HEK293 (cell line): ENCODE measurements around the gene ATP5PO.

Source experiments
- CTCF ChIA-PET: fragments of 350-600 bp; formaldehyde crosslinking; extraction: SDS; loops from one replicate; lab custom pipeline; 2021; ENCODE audit warnings: antibody characterized with exemption; lab: Yijun Ruan, JAX
- POLR2A ChIA-PET: fragments of 300-600 bp; formaldehyde crosslinking; extraction: SDS; loops from one replicate; lab custom pipeline; 2020; ENCODE audit warnings: antibody characterized with exemption, inconsistent platforms; lab: Yijun Ruan, JAX
- H3K27ac ChIP-seq: fragments of 200-500 bp; sonication (Bioruptor generic); 2 replicates; pipeline ENCODE4 v1.5.1; 2014; ENCODE audit warnings: low read depth, low read length, control low read depth, inconsistent platforms; ENCODE audit errors: extremely low read depth
- H3K36me3 ChIP-seq, 2 experiments: fragments of 200-500 bp in 1 of 2; sonication (Bioruptor generic) in 1 of 2; 1 replicate in 1 of 2; 2 replicates in 1 of 2; pipeline ENCODE4 v1.5.1; 2014 to 2017; ENCODE audit warnings: inconsistent platforms in 2 of 2, low read length in 2 of 2; ENCODE audit not compliant: control insufficient read depth in 2 of 2, insufficient read depth in 1 of 2
- H3K4me1 ChIP-seq: fragments of 200-500 bp; sonication (Bioruptor generic); 2 replicates; pipeline ENCODE4 v1.5.1; 2014; ENCODE audit warnings: mild to moderate bottlenecking, low read length, inconsistent platforms; ENCODE audit not compliant: control insufficient read depth, insufficient read depth
- H3K4me3 ChIP-seq: 2 replicates; pipeline ENCODE4 v1.5.1; 2011; ENCODE audit warnings: low read depth, mild to moderate bottlenecking, control low read depth, low read length, moderate library complexity
- H3K9me3 ChIP-seq: fragments of 200-500 bp; sonication (Bioruptor generic); 2 replicates; pipeline ENCODE4 v1.5.1; 2014; ENCODE audit warnings: low read depth, low read length, inconsistent platforms; ENCODE audit not compliant: control insufficient read depth, insufficient read depth
- BCL11B ChIP-seq: fragments of 450-650 bp; formaldehyde crosslinking; IDR thresholded peaks from 2 replicates; pipeline ENCODE4 v1.5.1; 2016; ENCODE audit warnings: low read depth, missing biosample characterization, missing genetic modification characterization
- IKZF3 ChIP-seq: fragments of 450-650 bp; IDR thresholded peaks from 2 replicates; pipeline ENCODE4 v1.5.0; 2018; ENCODE audit warnings: missing biosample characterization, mild to moderate bottlenecking, missing genetic modification characterization, moderate library complexity
- KLF8 ChIP-seq: fragments of 450-650 bp; formaldehyde crosslinking; IDR thresholded peaks from 2 replicates; pipeline ENCODE4 v1.5.1; 2016; ENCODE audit warnings: missing biosample characterization, missing genetic modification characterization
- SALL2 ChIP-seq: fragments of 450-650 bp; formaldehyde crosslinking; IDR thresholded peaks from 2 replicates; pipeline ENCODE4 v1.5.0; 2017; ENCODE audit warnings: missing biosample characterization, mild to moderate bottlenecking, missing genetic modification characterization, borderline replicate concordance
- ZBTB7A ChIP-seq: fragments of 450-650 bp; formaldehyde crosslinking; IDR thresholded peaks from 2 replicates; pipeline ENCODE4 v1.5.1; 2016; ENCODE audit warnings: low read depth, missing biosample characterization, missing genetic modification characterization
- ZNF239 ChIP-seq: fragments of 450-650 bp; formaldehyde crosslinking; IDR thresholded peaks from 2 replicates; pipeline ENCODE4 v1.5.1; 2016; ENCODE audit warnings: missing biosample characterization, missing genetic modification characterization
- ZNF280D ChIP-seq: fragments of 450-650 bp; formaldehyde crosslinking; IDR thresholded peaks from 2 replicates; pipeline ENCODE4 v1.5.1; 2016; ENCODE audit warnings: missing biosample characterization, missing genetic modification characterization
- ZNF350 ChIP-seq: fragments of 450-650 bp; formaldehyde crosslinking; IDR thresholded peaks from 2 replicates; pipeline ENCODE4 v1.5.0; 2017; ENCODE audit warnings: missing biosample characterization, mild to moderate bottlenecking, missing genetic modification characterization
- ZNF394 ChIP-seq: fragments of 450-650 bp; formaldehyde crosslinking; IDR thresholded peaks from 2 replicates; pipeline ENCODE4 v1.5.1; 2016; ENCODE audit warnings: missing biosample characterization, missing genetic modification characterization, mild to moderate bottlenecking, moderate library complexity, borderline replicate concordance
- ZNF529 ChIP-seq: fragments of 450-650 bp; formaldehyde crosslinking; IDR thresholded peaks from 2 replicates; pipeline ENCODE4 v1.5.1; 2017; ENCODE audit warnings: missing genetic modification characterization, missing biosample characterization; ENCODE audit not compliant: insufficient replicate concordance
- ZNF548 ChIP-seq: fragments of 450-650 bp; formaldehyde crosslinking; IDR thresholded peaks from 2 replicates; pipeline ENCODE4 v1.5.1; 2016; ENCODE audit warnings: missing biosample characterization, missing genetic modification characterization
- ZNF555 ChIP-seq: fragments of 450-650 bp; formaldehyde crosslinking; conservative IDR thresholded peaks from 2 replicates; pipeline ENCODE4 v1.5.1; 2017; ENCODE audit warnings: missing biosample characterization, mild to moderate bottlenecking, missing genetic modification characterization, inconsistent platforms
- ZNF610 ChIP-seq: fragments of 450-650 bp; formaldehyde crosslinking; IDR thresholded peaks from 2 replicates; pipeline ENCODE4 v1.5.1; 2016; ENCODE audit warnings: missing biosample characterization, missing genetic modification characterization, borderline replicate concordance
- ZNF707 ChIP-seq: fragments of 450-650 bp; formaldehyde crosslinking; IDR thresholded peaks from 2 replicates; pipeline ENCODE4 v1.5.1; 2016; ENCODE audit warnings: missing biosample characterization, missing genetic modification characterization
- ZNF776 ChIP-seq: fragments of 450-650 bp; formaldehyde crosslinking; IDR thresholded peaks from 2 replicates; pipeline ENCODE4 v1.5.0; 2017; ENCODE audit warnings: missing biosample characterization, missing genetic modification characterization, borderline replicate concordance
- ZNF837 ChIP-seq: fragments of 450-650 bp; formaldehyde crosslinking; IDR thresholded peaks from 2 replicates; pipeline ENCODE4 v1.5.1; 2016; ENCODE audit warnings: missing biosample characterization, missing genetic modification characterization
- TF ChIP-seq, protein P1 (sequence below): fragments of 450-650 bp; formaldehyde crosslinking; IDR thresholded peaks from 2 replicates; pipeline ENCODE4 v1.5.1; 2017; ENCODE audit warnings: missing biosample characterization, missing genetic modification characterization
- TF ChIP-seq, protein P2 (sequence below): fragments of 450-650 bp; formaldehyde crosslinking; IDR thresholded peaks from 2 replicates; pipeline ENCODE4 v1.5.1; 2016; ENCODE audit warnings: missing biosample characterization, missing genetic modification characterization
- TF ChIP-seq, protein P3 (sequence below): fragments of 450-650 bp; formaldehyde crosslinking; IDR thresholded peaks from 2 replicates; pipeline ENCODE4 v1.5.1; 2017; ENCODE audit warnings: missing biosample characterization, missing genetic modification characterization
- TF ChIP-seq, protein P4 (sequence below): fragments of 450-650 bp; formaldehyde crosslinking; IDR thresholded peaks from 2 replicates; pipeline ENCODE4 v1.5.1; 2016; ENCODE audit warnings: missing biosample characterization, missing genetic modification characterization

Gene ATP5PO

GRCh38 chr21:33942426-33942825 lies 26.8 kb upstream of the ATP5PO start (continued):
- no peak for TF ChIP-seq ZNF555 (tag by site-specific recombination)
- no peak for TF ChIP-seq ZNF548 (tag by site-specific recombination)
- TF ChIP-seq ZBTB7A (tag by site-specific recombination): no peak

- Histone ChIP-seq H3K4me1 (no peaks in the 10 kb centered on the region), H3K9me3 (no peaks in the 10 kb centered on the region), H3K4me3 (no peak overlapping the region), H3K27ac (no peak overlapping the region), H3K36me3 (peaks cover 0 to 13% of the 10 kb centered on the region in 2 experiments; a peak in 1 of 3 replicates)
- no peak for TF ChIP-seq ZNF837 (tag by site-specific recombination)
- TF ChIP-seq, protein P1, sequence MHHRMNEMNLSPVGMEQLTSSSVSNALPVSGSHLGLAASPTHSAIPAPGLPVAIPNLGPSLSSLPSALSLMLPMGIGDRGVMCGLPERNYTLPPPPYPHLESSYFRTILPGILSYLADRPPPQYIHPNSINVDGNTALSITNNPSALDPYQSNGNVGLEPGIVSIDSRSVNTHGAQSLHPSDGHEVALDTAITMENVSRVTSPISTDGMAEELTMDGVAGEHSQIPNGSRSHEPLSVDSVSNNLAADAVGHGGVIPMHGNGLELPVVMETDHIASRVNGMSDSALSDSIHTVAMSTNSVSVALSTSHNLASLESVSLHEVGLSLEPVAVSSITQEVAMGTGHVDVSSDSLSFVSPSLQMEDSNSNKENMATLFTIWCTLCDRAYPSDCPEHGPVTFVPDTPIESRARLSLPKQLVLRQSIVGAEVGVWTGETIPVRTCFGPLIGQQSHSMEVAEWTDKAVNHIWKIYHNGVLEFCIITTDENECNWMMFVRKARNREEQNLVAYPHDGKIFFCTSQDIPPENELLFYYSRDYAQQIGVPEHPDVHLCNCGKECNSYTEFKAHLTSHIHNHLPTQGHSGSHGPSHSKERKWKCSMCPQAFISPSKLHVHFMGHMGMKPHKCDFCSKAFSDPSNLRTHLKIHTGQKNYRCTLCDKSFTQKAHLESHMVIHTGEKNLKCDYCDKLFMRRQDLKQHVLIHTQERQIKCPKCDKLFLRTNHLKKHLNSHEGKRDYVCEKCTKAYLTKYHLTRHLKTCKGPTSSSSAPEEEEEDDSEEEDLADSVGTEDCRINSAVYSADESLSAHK (tag by site-specific recombination): no peak
- no peak for TF ChIP-seq ZNF610
- no peak for TF ChIP-seq ZNF776 (tag by site-specific recombination)
- no peak for TF ChIP-seq ZNF707 (tag by site-specific recombination)
- no peak for TF ChIP-seq BCL11B
- no peak for TF ChIP-seq ZNF280D (tag by site-specific recombination)
- no peak for TF ChIP-seq ZNF350
- TF ChIP-seq ZNF394: no peak
- TF ChIP-seq, protein P2, sequence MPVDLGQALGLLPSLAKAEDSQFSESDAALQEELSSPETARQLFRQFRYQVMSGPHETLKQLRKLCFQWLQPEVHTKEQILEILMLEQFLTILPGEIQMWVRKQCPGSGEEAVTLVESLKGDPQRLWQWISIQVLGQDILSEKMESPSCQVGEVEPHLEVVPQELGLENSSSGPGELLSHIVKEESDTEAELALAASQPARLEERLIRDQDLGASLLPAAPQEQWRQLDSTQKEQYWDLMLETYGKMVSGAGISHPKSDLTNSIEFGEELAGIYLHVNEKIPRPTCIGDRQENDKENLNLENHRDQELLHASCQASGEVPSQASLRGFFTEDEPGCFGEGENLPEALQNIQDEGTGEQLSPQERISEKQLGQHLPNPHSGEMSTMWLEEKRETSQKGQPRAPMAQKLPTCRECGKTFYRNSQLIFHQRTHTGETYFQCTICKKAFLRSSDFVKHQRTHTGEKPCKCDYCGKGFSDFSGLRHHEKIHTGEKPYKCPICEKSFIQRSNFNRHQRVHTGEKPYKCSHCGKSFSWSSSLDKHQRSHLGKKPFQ (tag by site-specific recombination): no peak
- TF ChIP-seq, protein P3, sequence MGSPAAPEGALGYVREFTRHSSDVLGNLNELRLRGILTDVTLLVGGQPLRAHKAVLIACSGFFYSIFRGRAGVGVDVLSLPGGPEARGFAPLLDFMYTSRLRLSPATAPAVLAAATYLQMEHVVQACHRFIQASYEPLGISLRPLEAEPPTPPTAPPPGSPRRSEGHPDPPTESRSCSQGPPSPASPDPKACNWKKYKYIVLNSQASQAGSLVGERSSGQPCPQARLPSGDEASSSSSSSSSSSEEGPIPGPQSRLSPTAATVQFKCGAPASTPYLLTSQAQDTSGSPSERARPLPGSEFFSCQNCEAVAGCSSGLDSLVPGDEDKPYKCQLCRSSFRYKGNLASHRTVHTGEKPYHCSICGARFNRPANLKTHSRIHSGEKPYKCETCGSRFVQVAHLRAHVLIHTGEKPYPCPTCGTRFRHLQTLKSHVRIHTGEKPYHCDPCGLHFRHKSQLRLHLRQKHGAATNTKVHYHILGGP (tag by site-specific recombination): no peak
- no peak for TF ChIP-seq SALL2
- TF ChIP-seq KLF8: no peak
- TF ChIP-seq ZNF529 (tag by site-specific recombination): no peak
- no peak for TF ChIP-seq ZNF239
- no peak for TF ChIP-seq IKZF3 (tag by site-specific recombination)
- TF ChIP-seq, protein P4, sequence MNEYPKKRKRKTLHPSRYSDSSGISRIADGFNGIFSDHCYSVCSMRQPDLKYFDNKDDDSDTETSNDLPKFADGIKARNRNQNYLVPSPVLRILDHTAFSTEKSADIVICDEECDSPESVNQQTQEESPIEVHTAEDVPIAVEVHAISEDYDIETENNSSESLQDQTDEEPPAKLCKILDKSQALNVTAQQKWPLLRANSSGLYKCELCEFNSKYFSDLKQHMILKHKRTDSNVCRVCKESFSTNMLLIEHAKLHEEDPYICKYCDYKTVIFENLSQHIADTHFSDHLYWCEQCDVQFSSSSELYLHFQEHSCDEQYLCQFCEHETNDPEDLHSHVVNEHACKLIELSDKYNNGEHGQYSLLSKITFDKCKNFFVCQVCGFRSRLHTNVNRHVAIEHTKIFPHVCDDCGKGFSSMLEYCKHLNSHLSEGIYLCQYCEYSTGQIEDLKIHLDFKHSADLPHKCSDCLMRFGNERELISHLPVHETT (tag by site-specific recombination): no peak
- POLR2A ChIA-PET: interaction anchor here (0.6 kb wide), 1 partner anchor 814 kb away, joined by 3 read pairs; no protein-coding TSS in a partner anchor
- CTCF ChIA-PET: interaction anchor here (0.7 to 5.5 kb wide), 3 partner anchors 17 to 407 kb away, joined by 3 to 41 read pairs (median 4); no protein-coding TSS in a partner anchor
These were observed 25.3 kb upstream of the ATP5PO start for GRCh38 chr21:33940881-33941245.
